Activated CD8-positive, alpha-beta memory T cell treated with anti-CD3 and anti-CD28 coated beads, Interleukin-2, amount 50 U/mL, for 24 hours (primary cell): ENCODE data around the gene KDM6A.
"Not testable (repeated sequence)": the region's sequence is repeated elsewhere in the genome, so short reads cannot be mapped to it uniquely, and the experiment has no call there.

Source experiments
- DNase-seq: peaks from one replicate; pipeline ENCODE4 v3.0.0-alpha.2; 2020; ENCODE audit errors: extremely low read depth

The KDM6A gene

DNA sequence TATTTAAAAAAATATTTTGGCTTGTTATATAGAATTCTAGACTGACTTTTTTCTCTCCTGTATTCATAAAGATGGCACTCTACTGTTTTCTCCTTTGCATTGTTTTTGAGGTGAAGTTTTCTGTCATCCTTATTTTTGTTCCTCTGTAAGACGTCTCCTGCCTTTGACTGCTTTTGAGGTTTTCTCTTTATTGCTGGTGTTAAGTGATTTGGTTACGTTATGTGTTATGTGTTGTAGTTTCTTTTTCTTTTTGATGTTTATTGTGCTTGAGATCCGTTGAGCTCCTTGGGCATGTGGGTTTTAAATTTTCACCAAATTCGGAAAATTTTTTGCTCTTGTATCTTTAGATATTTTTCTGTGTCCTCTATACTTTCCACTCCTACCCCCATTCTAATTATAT, 50.0 kb downstream of the KDM6A start:
- no peak for DNase-seq

DNA sequence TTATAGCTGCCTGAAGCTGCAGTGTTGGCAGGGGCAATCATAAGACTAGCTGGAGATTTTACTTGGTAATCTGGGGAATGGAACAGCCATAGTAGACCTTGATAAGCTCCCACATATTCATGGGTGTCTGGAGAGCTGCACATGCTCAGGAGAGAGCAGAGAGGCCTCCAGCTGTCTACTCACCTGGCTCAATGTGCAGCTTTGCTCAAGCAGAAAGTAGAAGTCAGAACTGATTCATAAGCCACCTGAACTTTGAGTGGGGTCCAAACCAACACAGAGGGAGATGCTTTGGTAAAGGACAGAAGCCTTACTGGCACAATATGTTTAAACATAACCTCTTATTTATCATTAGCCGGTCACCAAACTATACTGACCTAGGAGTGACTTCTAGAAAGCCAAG, 54.4 kb downstream of the KDM6A start:
- no peak for DNase-seq

DNA sequence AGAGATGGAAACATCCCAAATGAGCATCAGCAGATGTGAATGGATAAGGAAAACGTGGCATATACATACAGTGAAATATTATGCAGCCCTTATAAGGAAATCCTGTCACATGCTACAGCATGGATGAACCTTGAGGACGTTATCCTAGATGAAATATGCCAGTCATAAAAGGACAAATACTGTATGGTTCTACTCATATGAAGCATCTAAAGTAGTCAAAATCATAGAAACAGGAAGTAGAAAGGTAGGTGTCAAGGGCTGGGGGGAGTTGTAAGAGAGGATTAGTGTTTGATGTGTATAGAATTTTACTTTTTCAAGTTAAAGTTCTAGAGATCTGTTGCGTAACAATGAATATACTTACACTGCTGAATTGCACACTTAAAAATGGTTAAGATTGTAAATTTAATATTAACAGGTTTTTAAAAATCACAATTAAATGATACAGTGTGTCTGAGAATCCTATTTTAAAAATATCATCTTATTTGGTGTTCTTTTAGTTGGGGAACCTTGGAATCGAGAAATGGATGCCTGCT, 58.5 kb downstream of the KDM6A start:
- DNase-seq = no peak

DNA sequence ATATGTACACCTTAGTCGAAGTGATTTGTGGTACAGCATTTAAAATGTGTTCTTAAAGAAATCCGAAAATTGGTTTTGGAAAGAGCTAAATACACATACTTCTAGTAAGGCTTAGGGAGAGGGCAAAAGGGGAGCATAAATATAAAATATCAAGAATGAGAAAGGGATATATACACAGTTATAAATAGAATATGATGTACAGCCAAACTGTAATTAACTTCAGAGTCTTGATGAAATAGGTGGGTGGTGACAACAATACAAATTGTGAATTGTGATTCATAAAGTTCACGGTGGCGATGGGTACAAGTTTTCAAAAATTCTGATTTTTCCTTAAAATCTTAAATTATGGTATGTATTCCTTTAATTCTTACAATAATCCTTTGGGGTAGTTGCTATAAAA, 62.2 kb downstream of the KDM6A start:
- no peak for DNase-seq

DNA sequence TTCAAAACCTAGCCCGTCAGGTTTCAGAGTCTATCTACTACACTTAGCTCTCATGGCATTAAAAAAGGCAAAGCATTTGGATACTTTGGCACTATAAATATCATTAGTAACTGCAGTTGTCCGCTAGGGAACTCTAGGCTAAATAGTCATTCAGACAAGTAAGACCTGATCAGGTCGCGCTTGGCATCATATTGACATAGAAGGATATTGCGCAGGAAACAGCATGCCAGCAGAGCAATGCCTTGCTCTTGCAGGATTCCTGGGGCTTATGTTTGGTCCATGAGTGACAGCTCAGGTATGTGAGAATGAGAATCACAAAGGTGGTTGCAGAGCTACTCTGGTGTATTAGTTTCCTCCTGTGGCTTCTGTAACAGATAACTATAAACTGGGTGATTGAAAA, 62.7 kb downstream of the KDM6A start:
- DNase-seq = no peak

DNA sequence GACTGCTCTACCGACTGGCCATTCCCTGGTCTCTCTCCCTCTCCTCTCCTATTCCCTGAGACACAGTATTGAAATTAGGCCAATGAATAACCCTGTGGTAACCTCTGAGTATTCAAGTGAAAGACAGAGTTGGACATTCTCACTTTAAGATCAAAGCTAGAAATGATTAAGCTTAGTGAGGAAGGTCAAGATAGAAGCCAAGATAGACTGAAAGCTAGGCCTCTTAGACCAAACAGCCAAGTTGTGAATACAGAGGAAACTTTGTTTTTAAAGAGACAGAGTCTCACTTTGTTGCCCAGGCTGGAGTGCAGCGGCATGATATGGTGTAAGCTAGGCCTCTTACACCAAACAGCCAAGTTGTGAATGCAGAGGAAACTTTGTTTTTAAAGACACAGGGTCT, 64.6 kb downstream of the KDM6A start:
- no peak for DNase-seq

DNA sequence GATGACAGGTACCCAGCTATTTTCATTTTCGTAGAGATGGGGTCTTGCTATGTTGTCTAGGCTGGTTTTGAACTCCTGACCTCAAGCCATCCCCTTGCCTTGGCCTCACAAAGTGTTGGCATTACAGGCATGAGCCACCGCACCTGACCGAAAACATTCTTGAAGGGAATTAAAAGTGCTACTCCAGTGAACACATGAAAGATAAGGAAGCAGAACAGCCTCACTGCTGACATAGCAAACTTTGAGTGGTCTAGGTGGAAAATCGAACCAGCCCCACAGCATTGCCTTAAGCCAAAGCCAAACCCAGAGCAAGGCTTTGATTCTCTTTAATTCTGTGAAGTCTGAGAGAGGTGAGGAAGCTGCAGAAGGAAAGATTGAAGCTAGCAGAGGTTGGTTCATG, 65.1 kb downstream of the KDM6A start:
- no peak for DNase-seq

DNA sequence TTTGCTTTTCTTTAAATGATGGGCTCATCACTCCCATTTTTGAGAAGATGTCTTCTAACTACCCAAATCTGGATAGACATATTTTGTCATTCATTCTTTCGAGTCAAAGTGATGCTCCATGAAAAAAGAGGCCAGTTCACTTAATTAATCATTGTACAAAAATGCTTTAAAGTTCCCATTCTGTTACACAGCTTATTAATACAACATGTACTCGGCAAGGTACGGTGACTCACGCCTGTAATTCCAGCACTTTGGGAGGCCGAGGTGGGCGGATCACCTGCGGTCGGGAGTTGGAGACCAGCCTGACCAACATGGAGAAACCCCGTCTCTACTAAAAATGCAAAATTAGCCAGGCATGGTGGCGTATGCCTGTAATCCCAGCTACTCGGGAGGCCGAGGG, 67.6 kb downstream of the KDM6A start:
- not testable (repeated sequence) for DNase-seq

DNA sequence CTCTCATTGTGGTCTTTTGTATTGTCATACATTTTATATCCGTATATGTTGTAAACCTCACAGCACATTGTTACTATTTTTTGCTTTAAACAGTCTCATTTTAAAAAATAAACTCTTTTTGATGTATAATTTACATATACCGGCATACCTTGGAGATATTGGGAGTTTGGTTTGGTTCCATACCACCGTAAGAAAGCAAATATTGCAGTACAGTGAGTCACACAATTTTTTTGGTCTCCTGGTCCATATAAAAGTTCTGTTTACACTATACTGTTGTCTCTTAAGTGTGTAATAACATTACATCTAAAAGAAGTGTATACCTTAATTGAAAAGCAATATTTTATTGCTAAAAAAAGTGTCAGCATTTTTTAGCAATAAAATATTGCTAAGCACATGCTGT, 70.0 kb downstream of the KDM6A start:
- no peak for DNase-seq

DNA sequence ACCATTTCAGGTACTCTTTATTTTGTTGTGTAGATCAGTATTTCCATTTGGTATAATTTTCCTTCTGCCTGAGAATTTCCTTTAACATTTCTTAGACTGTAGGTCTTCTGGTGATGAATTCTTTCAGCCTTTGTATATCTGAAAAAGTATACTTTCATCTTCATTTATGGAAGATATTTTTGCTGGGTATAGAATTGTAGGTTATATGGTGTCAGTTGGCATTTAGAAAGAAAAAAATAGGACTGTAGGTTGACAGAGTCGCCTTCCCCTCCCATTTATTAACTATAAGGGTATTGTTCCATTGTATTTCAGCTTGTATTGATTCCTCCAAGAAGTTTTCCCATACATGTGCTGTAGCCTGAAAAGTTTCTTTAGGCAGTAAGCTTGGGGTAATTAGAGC, 71.9 kb downstream of the KDM6A start:
- no peak for DNase-seq

DNA sequence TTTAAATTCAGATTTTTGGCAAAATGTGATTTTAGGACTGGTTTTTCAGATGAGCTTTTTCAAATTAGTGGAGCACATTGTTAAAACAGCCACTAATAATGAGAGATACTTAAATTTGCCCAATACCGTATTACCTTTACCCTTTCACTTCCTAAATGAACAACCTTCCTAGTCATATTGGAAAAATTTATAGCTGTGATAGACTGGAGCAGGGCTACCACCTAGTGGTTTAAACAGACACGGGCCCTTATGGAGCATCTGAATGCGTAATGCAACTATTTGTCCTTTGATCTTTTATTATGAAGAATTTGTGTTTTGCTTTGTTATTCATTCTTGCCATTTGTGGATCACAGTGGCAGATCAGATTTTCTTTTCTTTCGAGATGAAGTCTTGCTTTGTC, 72.7 kb downstream of the KDM6A start:
- DNase-seq = no peak

DNA sequence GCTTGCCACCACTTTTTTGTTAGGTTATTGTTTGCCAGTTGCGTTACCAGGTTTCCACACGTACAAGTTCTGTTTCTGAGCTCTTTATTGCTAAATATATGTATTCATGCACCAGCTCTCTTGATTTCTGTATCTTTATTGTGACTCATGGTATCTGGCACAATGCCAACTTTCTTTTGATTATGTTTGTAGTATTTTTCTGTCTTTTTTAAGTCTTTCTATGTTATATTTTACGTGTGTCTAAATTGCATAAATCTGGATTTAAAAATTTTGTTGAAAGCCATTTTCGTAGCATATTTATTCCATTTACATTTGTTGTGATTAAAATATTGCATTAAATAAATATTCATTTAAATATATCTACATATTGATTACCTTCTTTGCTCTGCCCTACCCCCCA, 73.8 kb downstream of the KDM6A start:
- DNase-seq = no peak

DNA sequence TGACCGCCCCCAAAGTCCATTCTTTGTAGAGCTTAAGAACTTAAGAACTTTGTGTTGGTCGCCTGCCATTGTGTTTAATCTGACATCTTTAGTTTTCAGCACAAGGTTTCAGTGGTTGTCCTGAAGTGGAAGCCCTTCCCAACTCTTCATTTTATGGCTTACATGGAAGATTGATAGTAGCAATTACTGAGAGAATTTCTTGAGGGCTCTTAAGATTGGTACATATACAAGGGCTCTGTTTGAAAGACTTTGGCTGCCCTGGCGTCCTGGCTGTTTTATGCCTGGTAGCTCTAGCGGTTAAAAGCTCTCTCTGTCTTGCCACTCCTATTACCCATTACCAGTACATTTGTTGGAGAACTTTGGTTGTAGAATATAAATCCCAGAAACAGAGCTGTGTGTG, 75.0 kb downstream of the KDM6A start:
- DNase-seq = no peak

DNA sequence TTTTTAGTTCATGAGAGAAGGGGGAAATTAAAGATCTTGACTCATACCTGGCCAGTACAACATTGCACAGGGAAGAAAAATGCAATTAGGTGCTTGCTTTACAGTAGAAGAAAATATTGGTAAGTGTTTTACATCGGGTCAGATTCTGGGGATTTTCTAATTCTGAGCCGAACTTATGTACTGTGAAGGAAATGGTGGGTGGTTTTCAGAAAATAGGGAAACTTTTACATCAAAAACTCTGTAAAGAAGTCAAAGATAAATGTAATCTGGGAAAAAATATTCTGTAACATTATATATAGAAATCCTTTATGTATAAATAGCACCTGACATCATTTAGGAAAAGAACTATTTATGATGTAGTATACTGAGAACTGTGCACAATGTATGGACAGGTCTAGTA, 75.4 kb downstream of the KDM6A start:
- DNase-seq = no peak

DNA sequence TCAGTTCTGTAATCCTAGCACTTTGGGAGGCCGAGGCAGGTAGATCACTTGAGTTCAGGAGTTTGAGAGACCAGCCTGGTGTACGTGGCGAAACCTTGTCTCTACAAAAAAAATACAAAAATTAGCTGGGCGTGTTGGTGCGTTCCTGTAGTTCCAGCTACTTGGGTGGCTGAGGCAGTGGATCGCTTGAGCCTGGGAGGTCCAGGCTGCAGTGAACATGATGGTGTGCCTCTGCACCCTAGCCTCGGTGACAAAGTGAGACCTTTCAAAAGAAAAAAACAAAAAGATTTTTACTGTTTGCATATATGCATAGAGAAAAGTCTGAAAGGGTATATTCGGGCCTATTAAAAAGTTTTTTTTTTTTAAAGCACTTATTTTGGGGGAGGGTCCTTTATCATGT, 76.1 kb downstream of the KDM6A start:
- no peak for DNase-seq

DNA sequence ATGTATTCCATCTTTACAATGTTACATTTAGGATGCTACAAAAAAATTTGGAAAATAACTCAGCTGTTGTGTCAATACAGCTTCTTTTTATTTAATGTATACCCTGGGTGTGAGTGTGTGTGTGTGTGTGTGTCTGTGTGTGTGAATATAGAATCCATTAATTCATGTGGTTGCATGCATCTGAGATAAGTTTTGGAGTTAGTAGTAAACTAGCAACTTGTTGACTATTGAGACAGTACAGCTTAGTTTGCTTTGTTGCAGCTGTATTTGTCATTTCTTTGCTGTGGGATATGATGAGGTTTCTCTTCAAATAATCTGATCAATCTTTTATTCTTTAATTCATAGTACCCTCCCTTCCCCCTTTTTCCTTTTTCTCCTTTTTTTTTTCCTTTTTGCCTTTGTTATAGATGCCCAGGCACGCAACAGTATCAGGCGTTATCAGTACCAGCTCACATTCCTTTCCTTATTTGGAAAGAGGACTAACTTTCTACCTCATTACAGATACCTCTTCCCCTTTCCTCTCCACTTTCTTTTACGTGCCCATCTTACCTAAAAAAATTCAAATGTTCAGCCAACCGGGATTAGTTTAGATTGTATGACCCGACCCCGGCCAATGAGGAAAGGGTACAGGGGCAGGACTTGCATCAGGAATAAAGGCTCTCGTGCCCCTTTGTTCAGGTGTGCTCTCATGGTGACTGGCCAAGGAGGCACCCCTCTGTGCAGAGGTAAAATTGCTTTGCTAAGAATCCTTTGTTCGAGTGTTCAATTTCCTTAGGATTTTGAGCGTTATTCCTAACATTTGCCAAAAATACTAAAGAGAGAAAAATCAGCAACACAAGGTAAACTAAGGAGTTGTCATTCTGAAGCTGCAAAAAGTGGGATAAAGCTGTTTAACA, 77.7 kb downstream of the KDM6A start:
- not testable (repeated sequence) for DNase-seq

DNA sequence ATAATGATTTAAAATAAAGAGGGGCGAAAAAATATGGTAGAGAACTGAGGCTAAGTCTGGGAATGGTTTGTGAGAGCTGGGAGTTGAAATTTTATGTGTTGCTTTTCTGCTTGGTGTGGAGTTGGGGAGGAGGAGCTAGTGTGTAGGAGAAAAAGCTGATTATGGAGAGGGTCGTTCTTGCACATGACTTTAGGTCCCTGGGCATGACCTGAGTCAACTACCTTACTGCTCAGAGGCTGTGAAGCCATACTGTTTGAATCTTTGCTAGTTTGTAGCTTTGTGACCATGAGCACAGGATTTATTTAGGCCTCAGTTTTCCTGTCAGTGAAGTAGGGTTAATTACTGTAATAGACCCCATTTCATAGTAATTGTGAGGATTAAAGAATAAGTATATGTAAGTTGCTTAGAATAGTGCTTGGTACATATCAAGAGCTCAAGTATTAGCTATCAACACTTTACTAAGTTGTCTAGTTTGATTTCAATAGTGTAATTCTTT, 78.6 kb downstream of the KDM6A start:
- DNase-seq = no peak

DNA sequence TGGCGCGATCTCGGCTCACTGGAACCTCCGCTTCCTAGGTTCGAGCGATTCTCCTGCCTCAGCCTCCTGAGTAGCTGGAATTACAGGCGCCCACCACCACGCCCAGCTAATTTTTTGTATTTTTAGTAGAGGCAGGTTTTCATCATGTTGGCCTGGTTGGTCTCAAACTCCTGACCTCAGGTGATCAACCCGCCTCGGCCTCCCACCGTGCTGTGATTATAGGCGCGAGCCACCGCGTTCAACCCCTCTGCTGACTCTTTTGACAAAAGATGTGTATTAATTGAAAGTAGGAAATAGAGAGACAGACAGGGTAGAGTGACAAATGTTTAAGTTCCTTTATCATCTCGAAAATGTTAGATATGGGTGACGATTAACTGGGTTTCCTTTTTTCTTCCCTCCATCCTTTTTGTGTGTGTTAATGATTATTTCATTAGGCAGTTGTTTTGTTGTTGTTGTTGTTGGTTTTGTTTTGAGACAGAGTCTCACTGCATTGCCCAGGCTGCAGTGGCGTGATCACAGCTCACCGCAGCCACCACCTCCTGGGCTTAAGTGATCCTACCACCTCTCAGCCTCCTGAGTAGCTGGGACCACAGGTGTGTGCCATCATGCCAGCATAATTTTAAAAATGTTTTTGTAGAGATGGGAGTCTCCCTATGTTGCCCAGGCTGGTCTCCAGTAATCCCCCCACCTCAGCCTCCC, 79.5 kb downstream of the KDM6A start:
- no peak for DNase-seq

DNA sequence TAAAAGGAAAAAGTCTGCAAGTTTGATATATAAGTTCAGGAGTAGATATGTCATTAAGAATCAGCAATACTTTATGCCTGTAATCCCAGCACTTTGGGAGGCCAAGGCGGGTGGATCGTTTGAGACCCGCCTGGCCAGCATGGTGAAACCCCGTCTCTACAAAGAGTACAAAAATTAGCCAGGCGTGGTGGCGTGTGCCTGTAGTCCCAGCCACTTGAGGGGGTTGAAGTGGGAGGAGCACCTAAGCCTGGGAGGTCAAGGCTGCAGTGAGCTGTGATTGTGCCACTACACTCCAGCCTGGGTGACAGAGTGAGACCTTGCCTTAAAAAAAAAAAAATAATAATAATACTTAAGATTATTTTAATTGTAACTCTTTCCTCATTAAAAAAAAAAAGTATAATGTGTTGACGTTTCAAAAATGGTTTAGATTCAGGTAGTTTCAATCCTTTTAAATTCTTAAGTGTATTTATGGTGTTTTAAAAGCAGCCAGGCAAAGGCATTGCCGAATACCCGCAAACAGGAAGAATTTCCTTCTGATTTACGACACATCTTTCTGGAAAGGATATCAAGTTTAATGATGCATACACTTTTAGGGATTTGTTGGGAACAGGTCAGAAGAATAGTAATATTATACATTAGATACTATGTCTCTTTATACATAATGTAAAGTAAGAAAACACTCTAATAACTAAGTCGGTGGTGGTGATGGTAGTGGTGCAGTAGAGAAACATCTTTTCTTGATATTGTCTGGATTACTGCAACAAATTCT, 80.9 kb downstream of the KDM6A start:
- no peak for DNase-seq

DNA sequence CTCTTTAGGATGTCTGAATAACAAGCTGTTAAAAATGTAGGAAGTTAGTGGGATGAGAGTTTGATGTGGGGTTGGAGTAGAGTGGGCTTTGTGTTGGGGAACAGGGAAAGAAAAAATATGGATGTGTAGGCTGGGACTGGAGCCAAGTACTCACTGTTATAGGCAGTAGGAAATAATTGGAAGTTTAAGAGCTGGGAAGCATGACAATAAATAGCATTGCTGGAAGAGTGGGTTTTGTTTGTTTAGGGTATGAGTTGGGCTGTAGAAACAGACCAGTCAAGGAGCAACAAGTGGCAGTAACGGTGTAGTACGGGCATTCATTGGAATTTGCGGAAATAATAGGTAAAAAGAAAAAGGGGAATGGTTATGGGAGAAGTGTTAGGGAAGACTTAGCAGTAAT, 81.6 kb downstream of the KDM6A start:
- DNase-seq = no peak

DNA sequence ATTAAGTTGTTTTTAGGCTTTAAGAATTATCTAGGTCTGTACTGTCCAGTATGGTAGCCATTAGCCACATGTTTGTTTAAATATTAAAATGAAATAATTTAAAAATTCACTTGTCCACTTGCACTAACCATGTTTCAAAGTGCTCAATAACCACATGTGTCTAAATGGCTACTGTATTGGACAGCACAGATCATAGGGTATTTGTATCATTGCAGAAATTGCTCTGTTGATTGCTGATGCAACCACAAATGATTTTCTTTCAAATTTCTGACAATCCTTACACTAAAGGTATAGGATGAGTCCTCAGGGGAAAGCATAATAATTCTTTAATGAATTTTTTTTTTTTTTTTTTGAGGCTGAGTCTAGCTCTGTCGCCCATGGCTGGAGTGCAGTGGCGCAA, 84.9 kb downstream of the KDM6A start:
- DNase-seq = no peak

DNA sequence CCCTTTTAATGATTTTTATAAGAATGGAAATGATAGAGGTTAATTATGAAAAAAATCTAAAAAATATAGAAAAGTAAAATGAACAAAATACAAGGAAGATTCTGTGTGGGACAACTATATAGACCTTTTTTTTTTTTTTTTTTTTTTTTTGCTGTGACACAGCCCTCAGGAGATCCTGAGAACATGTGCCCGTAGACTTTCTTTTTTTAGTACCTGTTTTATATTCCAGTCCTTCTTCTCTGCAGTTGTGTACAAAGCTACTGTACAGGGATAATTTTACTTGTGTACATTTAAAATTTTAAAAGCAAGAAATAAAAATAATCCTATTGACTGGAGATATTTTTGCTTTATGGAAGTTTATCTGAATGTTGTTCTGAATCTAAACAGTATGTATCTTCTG, 85.5 kb downstream of the KDM6A start:
- DNase-seq = no peak
